NCI-H146 treated with DMSO at 0.1 percent for 48 hours (cell line): Measurements from ENCODE around the gene TENM4.

Experiments used
- DNase-seq: peaks from one replicate; lab custom pipeline; 2025; ENCODE audit not compliant: unreplicated experiment; lab: John Stamatoyannopoulos, UW

The TENM4 gene

GRCh38 chr11:79449040-79449439 is 8.2 kb upstream of the TENM4 start:
- DNase-seq: no peak

GRCh38 chr11:79447038-79447786 is 6.4 kb upstream of the TENM4 start:
- no peak for DNase-seq

GRCh38 chr11:79444923-79445322 is 4.1 kb upstream of the TENM4 start:
- no peak for DNase-seq

GRCh38 chr11:79441461-79441875 is 638 bp upstream of the TENM4 start:
- DNase-seq: no peak

GRCh38 chr11:79439886-79440570 is 802 bp downstream of the TENM4 start:
- no peak for DNase-seq

DNA sequence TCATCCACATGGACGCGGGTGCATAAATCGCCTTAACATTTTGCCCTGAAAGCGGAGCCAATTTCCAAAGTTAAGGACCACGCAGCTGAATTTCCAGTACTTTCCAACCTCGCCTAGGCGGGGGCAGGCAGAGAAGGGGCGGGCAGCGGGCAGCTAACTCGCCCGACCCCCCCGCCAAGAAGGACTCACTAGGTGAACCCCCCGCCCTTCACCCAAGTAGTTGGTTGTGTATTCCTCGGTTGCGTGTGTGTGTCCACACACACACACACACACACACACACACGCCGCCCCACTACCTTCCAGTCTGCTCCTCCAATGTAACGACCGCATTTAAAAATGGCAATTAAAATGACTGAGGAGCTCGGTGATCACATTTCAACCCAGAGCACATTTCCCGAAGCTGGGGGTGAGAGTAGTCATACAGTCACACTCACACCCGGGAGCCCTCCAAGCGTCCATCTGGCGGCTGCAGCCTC is 1.4 kb downstream of the TENM4 start:
- no peak for DNase-seq

DNA sequence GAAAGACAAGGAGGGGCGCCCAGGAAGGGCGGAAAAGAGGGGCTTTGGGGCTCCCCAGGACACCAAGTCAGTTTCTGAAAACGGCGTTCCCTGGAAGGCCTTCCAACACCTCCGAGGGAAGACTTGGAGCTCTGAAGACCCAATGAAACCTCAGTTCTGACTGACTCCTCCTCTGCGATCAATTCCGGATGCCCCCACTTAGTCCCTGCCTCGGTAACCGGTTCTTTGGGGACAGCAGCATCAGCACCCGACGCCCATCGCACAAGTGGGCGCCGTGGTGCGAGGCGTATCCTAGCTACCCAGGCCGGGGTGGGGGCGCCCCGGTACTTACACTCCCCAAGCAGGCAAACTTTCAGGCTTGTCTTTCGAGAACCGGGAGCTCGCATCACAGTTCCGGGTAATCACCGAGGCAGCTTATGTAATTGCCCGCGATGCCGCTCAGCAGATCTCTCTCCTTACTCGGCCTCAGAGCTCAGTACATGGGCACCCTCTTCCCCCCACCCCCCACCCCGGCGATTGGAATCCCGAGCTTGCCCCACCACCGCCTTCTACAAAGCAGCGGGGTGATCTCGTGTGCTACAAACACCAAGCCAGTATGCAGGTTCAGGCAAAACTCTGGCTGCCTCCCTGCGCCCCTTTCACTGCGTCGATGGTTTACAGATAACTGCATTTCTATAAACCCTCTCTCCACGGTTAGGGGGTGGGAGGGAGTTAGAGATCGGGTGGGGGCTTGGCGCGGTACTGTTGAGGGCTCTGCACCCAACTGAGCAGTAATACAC is 2.0 kb downstream of the TENM4 start:
- no peak for DNase-seq

DNA sequence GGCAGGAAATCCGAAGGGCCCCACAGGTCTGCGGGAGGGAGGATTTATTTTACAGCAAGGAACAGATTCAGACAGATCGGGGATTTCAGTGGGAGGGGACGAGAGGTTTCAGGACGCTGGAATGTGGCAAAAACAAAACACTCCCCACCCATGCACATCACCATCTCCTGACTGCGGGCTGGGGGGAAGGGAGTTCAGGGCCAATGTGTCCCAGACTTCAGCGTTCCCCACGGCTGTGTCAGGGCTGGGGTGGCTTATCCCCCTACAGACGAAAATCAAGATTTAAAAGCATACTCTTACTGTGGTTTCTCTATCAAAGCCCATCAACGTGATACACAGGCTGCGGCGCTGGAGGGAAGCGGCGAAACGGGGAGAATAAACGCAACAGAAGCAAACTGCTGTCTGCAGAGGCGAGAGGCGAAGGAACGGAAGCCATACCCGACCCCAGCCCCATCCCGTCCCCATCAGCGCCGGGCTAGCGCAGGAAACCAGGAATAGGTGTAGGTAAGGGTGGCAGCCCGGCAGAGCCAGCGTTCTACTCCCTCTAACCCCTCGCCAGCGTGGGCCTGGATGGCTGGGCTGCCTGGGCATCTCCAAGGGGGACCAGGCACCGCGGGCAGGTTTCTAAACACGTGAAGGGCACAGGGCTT is 2.7 kb downstream of the TENM4 start:
- DNase-seq: no peak

- DNase-seq: peak; percentile 2
These were observed 3.4 kb downstream of the TENM4 start for GRCh38 chr11:79437278-79437980.

DNA sequence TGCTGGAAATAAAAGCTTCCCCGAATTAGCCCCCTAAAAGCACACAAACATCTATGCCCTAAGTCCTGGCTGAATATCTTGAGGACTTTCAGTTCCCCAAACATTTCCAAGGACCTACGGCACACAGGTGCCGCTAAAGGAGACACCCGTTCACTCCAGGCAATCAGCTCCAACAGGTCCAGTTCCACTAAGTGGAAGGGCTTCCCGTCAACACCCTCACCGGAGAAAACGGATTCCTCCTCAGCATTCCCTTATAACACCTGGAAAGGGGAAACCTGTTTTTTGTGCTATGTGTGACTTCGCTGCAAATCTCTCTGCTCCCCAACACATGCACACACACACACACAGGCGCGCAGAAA is 3.9 kb downstream of the TENM4 start:
- DNase-seq: no peak

DNA sequence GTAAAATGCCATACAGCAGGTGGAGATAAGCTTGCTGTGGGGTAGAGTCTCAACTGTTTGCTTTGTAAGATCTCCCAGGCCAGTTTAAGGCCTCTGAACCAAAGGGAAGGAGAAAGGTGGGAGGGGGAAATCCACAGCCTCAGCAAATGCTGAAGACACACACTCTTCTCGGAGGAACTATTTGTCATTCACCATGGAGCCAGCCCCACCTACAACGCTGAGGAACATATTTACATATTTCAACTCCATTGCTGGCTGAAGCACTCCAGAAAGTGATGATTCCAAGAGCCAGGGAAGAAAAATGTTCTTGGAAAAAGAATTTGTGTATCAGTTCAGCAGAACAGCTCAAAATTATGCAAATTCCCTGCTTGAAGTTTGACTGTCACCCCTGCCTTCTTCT is 6.5 kb downstream of the TENM4 start:
- no peak for DNase-seq

DNA sequence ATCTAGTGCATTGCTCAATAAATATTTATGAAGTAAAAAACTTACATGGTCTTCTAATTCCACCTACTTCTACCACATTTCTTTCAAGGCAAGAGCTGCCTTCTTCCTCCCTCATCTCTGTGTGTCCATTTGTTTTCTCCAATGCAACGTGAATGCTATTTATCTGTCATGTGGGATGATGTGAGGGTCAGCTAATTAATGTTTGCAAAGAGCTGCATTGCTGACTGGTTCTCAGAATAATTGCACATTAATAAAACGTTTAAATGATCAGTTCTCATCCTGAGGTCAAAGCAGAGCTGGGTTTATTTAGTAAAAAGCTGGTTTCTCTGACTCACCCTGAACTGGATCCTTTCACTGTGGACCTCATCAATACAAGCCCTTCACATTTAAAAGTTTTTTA is 8.7 kb downstream of the TENM4 start:
- no peak for DNase-seq

DNA sequence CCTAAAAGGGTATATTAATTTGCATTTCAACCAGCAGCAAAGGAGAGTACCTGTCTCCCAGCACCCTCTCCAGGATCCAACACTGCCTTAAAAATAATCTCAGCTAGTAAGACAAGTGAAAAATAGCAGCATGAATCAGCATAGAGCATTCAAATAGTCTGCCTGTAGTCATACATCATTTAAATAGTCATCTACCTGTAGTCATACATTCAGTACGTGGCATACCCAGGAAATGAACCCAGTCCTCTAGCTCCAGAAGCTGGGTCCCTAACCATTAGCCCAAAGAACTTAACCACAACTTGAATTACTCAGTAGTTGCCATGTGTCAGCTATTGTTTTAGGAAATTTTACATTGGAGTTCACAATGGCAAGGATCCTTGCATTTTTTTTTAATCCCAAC is 9.3 kb downstream of the TENM4 start:
- no peak for DNase-seq

GRCh38 chr11:79430280-79430679 is 10.6 kb downstream of the TENM4 start:
- DNase-seq: no peak

DNA sequence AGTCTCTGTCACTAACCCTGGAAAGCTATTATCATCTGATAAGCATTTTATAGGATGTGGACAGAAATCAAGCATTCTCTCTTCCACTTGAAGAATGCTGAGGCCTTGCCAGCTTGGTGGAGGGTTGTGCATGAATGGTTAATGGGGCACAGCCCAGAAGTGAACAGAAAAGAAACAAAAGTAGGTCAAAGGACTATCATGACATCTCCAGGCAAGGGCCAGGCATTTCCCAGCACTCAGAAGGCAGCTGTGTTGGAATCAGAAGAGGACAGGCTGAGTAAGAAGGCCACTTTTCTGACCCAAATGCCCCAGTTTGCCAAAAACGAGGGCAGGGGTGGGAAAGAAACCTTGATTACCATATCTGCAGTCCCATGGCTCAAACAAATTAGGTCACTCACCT is 12.4 kb downstream of the TENM4 start:
- no peak for DNase-seq

DNA sequence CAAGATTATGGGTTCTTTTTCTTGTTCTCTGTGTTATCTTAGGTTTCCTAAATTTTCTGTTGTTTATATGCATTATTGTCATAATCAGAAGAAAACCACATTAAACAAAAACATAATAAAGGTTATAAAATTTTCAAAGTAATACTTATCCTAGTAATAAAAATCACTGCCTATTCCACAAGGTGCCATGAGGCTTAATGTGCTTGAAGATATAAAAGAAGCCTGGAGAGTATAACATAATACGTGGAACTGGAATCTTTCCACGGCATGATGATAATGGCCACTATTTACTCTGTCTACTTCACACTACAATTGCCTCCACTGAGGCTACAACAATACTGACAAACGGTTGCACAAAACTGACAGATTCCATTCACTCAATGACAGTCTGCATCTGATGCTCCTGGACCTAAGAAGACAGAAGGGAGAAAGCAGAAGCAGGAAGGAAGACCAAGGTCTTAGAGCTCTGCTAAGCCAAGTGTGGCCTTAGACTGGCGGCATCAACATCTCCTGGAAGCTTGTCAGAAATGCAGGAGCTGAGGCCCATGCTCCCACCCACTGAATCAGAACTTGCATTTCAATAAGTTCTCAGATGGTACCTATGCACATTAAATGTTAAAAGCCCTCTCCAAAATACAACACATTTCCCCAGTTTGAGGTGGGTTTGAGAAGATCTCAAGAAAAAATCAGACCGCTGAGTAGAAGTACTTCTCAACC is 13.1 kb downstream of the TENM4 start:
- no peak for DNase-seq

DNA sequence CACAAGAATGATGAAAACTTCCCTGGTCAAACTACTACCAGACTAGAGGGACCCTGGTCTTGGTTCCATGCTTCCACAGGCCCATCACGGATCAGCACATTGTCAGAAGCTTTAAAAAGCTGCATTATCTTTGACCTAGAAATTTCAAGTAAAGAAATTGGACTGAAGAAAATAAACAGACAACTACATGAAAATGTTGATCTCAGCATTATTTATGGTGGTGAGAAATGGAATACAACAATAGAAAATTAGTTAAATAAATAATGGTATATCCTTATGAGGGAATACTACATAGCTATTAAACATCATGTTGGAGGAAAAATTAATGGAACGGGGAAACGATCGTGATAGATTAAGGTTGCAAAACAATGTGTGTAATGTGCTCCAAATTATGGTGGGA is 13.7 kb downstream of the TENM4 start:
- no peak for DNase-seq

DNA sequence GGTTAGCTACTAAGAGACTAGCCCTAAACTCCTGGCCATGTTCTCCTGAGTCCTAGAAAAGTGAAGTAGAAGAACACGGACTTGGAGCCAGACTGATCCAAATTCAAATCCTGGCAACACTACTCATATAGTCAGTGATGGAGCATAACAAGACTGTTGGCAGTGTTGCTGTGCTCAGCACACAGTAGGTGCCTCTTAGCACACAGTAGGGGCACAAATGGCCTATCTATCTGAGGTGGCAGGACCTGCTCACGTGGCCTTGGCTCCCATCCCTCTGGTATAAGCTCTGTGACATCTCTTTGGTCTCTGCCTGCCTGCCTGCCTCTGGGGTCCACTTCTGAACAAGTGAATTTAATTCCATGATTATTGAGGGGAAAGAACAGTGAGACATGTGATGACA is 15.4 kb downstream of the TENM4 start:
- DNase-seq: no peak

DNA sequence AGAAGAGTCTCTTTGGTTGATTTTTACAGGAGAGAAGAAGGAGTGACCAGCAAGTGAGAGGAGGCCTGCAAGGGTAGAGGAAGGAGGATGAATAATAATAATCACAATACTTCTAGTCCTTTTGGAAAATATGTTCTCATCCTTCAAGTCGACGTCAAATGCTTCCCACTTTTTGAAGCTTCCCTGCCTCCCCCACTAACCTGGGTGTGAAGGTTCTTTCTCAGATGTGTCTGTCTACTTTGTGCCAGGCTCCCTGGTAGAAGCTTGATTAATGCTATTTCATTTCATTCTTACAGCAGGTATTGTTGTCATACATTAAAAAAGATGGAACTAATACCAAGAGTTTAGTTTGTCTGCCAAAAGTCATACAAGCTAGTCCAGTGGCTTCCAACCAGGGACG is 17.1 kb downstream of the TENM4 start:
- DNase-seq: no peak

- DNase-seq: no peak
These were observed 18.0 kb downstream of the TENM4 start for GRCh38 chr11:79422866-79423265.
